Stimulated activated CD4-positive, alpha-beta T cell treated with anti-CD3 and anti-CD28 coated beads, TNF-alpha, amount 100 ng/mL, for 4 hours (primary cell): ENCODE results near the gene LTK.

Experiments used
- DNase-seq, 3 experiments: peaks; one replicate each; pipeline ENCODE4 v3.0.0-alpha.2; 2020; ENCODE audit warnings: low read depth in 3 of 3

The LTK gene

GRCh38 chr15:41530363-41530956 lies 16.8 kb upstream of the LTK start:
- no peak for DNase-seq

GRCh38 chr15:41523097-41523496 lies 9.5 kb upstream of the LTK start:
- DNase-seq: no peak

- DNase-seq: no peak
Measured at GRCh38 chr15:41521614-41522013, 8.0 kb upstream of the LTK start.

GRCh38 chr15:41520636-41521035 lies 7.0 kb upstream of the LTK start:
- DNase-seq: no peak

GRCh38 chr15:41517895-41518449 lies 4.3 kb upstream of the LTK start:
- DNase-seq: no peak

- no peak for DNase-seq
Measured at GRCh38 chr15:41512940-41513505, 604 bp downstream of the LTK start.

GRCh38 chr15:41512512-41512939 lies 1.1 kb downstream of the LTK start:
- DNase-seq: no peak

- DNase-seq: no peak
Measured at GRCh38 chr15:41511899-41512369, 1.7 kb downstream of the LTK start.

GRCh38 chr15:41511331-41511898 lies 2.2 kb downstream of the LTK start:
- no peak for DNase-seq

GRCh38 chr15:41510728-41511127 lies 2.9 kb downstream of the LTK start:
- DNase-seq: no peak

GRCh38 chr15:41507820-41508290 lies 5.8 kb downstream of the LTK start:
- DNase-seq: no peak

- DNase-seq: no peak
Measured at GRCh38 chr15:41506796-41507341, 6.8 kb downstream of the LTK start.

- no peak for DNase-seq
Measured at GRCh38 chr15:41505776-41506175, 7.9 kb downstream of the LTK start.

GRCh38 chr15:41504751-41505492 lies 8.7 kb downstream of the LTK start:
- DNase-seq: no peak

- no peak for DNase-seq
Measured at GRCh38 chr15:41503669-41504010, 10.0 kb downstream of the LTK start.

- no peak for DNase-seq
Measured at GRCh38 chr15:41502795-41503668, 10.6 kb downstream of the LTK start.

- no peak for DNase-seq
Measured at GRCh38 chr15:41501931-41502794, 11.5 kb downstream of the LTK start.

- DNase-seq: no peak
Measured at GRCh38 chr15:41501191-41501917, 12.3 kb downstream of the LTK start.

GRCh38 chr15:41499109-41499851 lies 14.3 kb downstream of the LTK start:
- DNase-seq: no peak
